ENCODE results near the gene ACSL6.

The ACSL6 gene

GRCh38 chr5:132013006-132013689 is 1.7 kb upstream of the ACSL6 start:
- peak; percentile 9 for DNase-seq

- DNase-seq, result peak; percentile 88
These were observed 1.0 kb upstream of the ACSL6 start for GRCh38 chr5:132012371-132013005.

- DNase-seq, result peak; percentile 8
These were observed 353 bp downstream of the ACSL6 start for GRCh38 chr5:132010989-132011621.

- no peak for DNase-seq
These were observed 841 bp downstream of the ACSL6 start for GRCh38 chr5:132010645-132010988.

- DNase-seq, result peak; percentile 8
These were observed 1.6 kb downstream of the ACSL6 start for GRCh38 chr5:132009706-132010405.

- DNase-seq, result peak; percentile 12
These were observed 2.3 kb downstream of the ACSL6 start for GRCh38 chr5:132008961-132009680.

GRCh38 chr5:132008163-132008473 is 3.3 kb downstream of the ACSL6 start:
- no peak for DNase-seq

GRCh38 chr5:132007399-132008162 is 3.9 kb downstream of the ACSL6 start:
- DNase-seq, result peak; percentile 35

GRCh38 chr5:132006331-132007120 is 4.9 kb downstream of the ACSL6 start:
- no peak for DNase-seq

- no peak for DNase-seq
These were observed 5.9 kb downstream of the ACSL6 start for GRCh38 chr5:132005591-132005990.

- DNase-seq, result no peak
These were observed 7.5 kb downstream of the ACSL6 start for GRCh38 chr5:132003982-132004381.

- peak; percentile 34 for DNase-seq
These were observed 8.2 kb downstream of the ACSL6 start for GRCh38 chr5:132003170-132003744.

- DNase-seq, result no peak
These were observed 8.7 kb downstream of the ACSL6 start for GRCh38 chr5:132002757-132003156.

- DNase-seq, result no peak
These were observed 9.6 kb downstream of the ACSL6 start for GRCh38 chr5:132001647-132002561.

GRCh38 chr5:132000677-132001453 is 10.6 kb downstream of the ACSL6 start:
- DNase-seq, result no peak

GRCh38 chr5:132000241-132000490 is 11.3 kb downstream of the ACSL6 start:
- DNase-seq, result no peak

- no peak for DNase-seq
These were observed 11.8 kb downstream of the ACSL6 start for GRCh38 chr5:131999441-132000240.

GRCh38 chr5:131999041-131999440 is 12.4 kb downstream of the ACSL6 start:
- no peak for DNase-seq

All from right hindlimb (tissue), 1 donor.